ENCODE data around the gene SEMA4D. TPM values are rescaled to one million over a fixed set of nuclear protein-coding genes. Genes with fewer than 3 reads are reported as not detected.

The SEMA4D gene
- total RNA-seq, 1 experiment from 2014 or later = 48.4 TPM

GRCh38 chr9:89458768-89459496 is 39.0 kb downstream of the SEMA4D start:
- Histone ChIP-seq H3K27ac (no peak overlapping the region), H3F3A (ENCODE audit: insufficient read depth, low read depth) (no peaks in the 10 kb centered on the region; the same call in 1 of the 2 replicates), H2AFZ (no peak overlapping the region), H3K36me3 (ENCODE audit: low read depth) (no peaks in the 10 kb centered on the region), H3K27me3 (ENCODE audit: insufficient read depth, low read depth) (no peaks in the 10 kb centered on the region), H3K79me2 (ENCODE audit: low read depth) (no peaks in the 10 kb centered on the region), H3K9me2 (ENCODE audit: insufficient read depth) (no peaks in the 10 kb centered on the region), H4K20me1 (ENCODE audit: insufficient read depth) (0 out of 2 replicates have a peak, but pooled peaks cover 6% of the 10 kb centered on the region), H3K4me1 (replicated peaks; ENCODE audit: insufficient read depth) (no peaks in the 10 kb centered on the region), H3K4me2 (no peak overlapping the region), H3K9me3 (ENCODE audit: insufficient read depth, low read depth) (no peaks in the 10 kb centered on the region), H3K4me3 (no peak overlapping the region)
- intact Hi-C loops (cut with micrococcal nuclease; ENCODE audit: unreplicated experiment) = no loop called here
- BruUV-seq (replicated peaks) = no TSS peak
- TF ChIP-seq, protein P1, sequence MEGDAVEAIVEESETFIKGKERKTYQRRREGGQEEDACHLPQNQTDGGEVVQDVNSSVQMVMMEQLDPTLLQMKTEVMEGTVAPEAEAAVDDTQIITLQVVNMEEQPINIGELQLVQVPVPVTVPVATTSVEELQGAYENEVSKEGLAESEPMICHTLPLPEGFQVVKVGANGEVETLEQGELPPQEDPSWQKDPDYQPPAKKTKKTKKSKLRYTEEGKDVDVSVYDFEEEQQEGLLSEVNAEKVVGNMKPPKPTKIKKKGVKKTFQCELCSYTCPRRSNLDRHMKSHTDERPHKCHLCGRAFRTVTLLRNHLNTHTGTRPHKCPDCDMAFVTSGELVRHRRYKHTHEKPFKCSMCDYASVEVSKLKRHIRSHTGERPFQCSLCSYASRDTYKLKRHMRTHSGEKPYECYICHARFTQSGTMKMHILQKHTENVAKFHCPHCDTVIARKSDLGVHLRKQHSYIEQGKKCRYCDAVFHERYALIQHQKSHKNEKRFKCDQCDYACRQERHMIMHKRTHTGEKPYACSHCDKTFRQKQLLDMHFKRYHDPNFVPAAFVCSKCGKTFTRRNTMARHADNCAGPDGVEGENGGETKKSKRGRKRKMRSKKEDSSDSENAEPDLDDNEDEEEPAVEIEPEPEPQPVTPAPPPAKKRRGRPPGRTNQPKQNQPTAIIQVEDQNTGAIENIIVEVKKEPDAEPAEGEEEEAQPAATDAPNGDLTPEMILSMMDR (conservative IDR thresholded peaks at IDR 0.05) = no peak
- TF ChIP-seq EZH2 (IDR thresholded peaks at IDR 0.05; ENCODE audit: low read depth) = no peak
- CTCF ChIA-PET = no interaction called here
- POLR2A ChIA-PET (ENCODE audit: unreplicated experiment) = no interaction called here
- no peak for DNase-seq

- no peak overlapping the region for H3K4me2 ChIP-seq
- POLR2A ChIA-PET (ENCODE audit: unreplicated experiment) = no interaction called here
- H3K4me3 ChIP-seq = no peak overlapping the region
- 0 out of 2 replicates have a peak, but pooled peaks cover 6% of the 10 kb centered on the region for H4K20me1 ChIP-seq (ENCODE audit: insufficient read depth)
- intact Hi-C loops (cut with micrococcal nuclease; ENCODE audit: unreplicated experiment) = no loop called here
- H3K9me3 ChIP-seq (ENCODE audit: insufficient read depth, low read depth) = no peaks in the 10 kb centered on the region
- no peak overlapping the region for H3K27ac ChIP-seq
- BruUV-seq (replicated peaks) = no TSS peak
- DNase-seq = no peak
- no peaks in the 10 kb centered on the region for H3K4me1 ChIP-seq (replicated peaks; ENCODE audit: insufficient read depth)
- no peaks in the 10 kb centered on the region for H3K27me3 ChIP-seq (ENCODE audit: insufficient read depth, low read depth)
- no peak overlapping the region for H2AFZ ChIP-seq
- H3K79me2 ChIP-seq (ENCODE audit: low read depth) = no peaks in the 10 kb centered on the region
- CTCF ChIA-PET = no interaction called here
- H3K9me2 ChIP-seq (ENCODE audit: insufficient read depth) = no peaks in the 10 kb centered on the region
- H3K36me3 ChIP-seq (ENCODE audit: low read depth) = no peaks in the 10 kb centered on the region
- H3F3A ChIP-seq (ENCODE audit: insufficient read depth, low read depth) = no peaks in the 10 kb centered on the region; the same call in 1 of the 2 replicates
- TF ChIP-seq, protein P1 (conservative IDR thresholded peaks at IDR 0.05) = no peak
- TF ChIP-seq EZH2 (IDR thresholded peaks at IDR 0.05; ENCODE audit: low read depth) = no peak
Observed at GRCh38 chr9:89457376-89457855, 40.5 kb downstream of the SEMA4D start.

- no peak overlapping the region for H3K4me2 ChIP-seq
- ChIA-PET POLR2A (ENCODE audit: unreplicated experiment) (no interaction called here), CTCF (interaction anchor here (0.6 kb wide), 1 partner anchor 1008 kb away, joined by 4 read pairs; no protein-coding TSS in a partner anchor)
- H3F3A ChIP-seq (ENCODE audit: insufficient read depth, low read depth) = no peaks in the 10 kb centered on the region; the same call in 1 of the 2 replicates
- BruUV-seq (replicated peaks) = no TSS peak
- H3K9me2 ChIP-seq (ENCODE audit: insufficient read depth) = no peaks in the 10 kb centered on the region
- no peak for DNase-seq
- H4K20me1 ChIP-seq (ENCODE audit: insufficient read depth) = 0 out of 2 replicates have a peak, but pooled peaks cover 6% of the 10 kb centered on the region
- H2AFZ ChIP-seq = no peak overlapping the region
- no peak overlapping the region for H3K27ac ChIP-seq
- H3K4me3 ChIP-seq = no peak overlapping the region
- H3K27me3 ChIP-seq (ENCODE audit: insufficient read depth, low read depth) = no peaks in the 10 kb centered on the region
- intact Hi-C loops (cut with micrococcal nuclease; ENCODE audit: unreplicated experiment) = no loop called here
- no peaks in the 10 kb centered on the region for H3K4me1 ChIP-seq (replicated peaks; ENCODE audit: insufficient read depth)
- TF ChIP-seq EZH2 (IDR thresholded peaks at IDR 0.05; ENCODE audit: low read depth) = no peak
- TF ChIP-seq, protein P1 (conservative IDR thresholded peaks at IDR 0.05) = no peak
- H3K36me3 ChIP-seq (ENCODE audit: low read depth) = no peaks in the 10 kb centered on the region
- no peaks in the 10 kb centered on the region for H3K9me3 ChIP-seq (ENCODE audit: insufficient read depth, low read depth)
- H3K79me2 ChIP-seq (ENCODE audit: low read depth) = no peaks in the 10 kb centered on the region
Observed at GRCh38 chr9:89455356-89455824, 42.5 kb downstream of the SEMA4D start.

Data from PC-9 (cell line).